ENCODE results near the gene PRSS12.
"Not testable (repeated sequence)": the region's sequence is repeated elsewhere in the genome, so short reads cannot be mapped to it uniquely, and the experiment has no call there.

Gene PRSS12

GRCh38 chr4:118317691-118318090 lies 35.1 kb downstream of the PRSS12 start:
- no peak for DNase-seq

GRCh38 chr4:118314221-118314620 lies 38.6 kb downstream of the PRSS12 start:
- DNase-seq = no peak

- no peak for DNase-seq
Measured at GRCh38 chr4:118313098-118313497, 39.7 kb downstream of the PRSS12 start.

- no peak for DNase-seq
Measured at GRCh38 chr4:118308306-118309030, 44.3 kb downstream of the PRSS12 start.

- no peak for DNase-seq
Measured at GRCh38 chr4:118307643-118308042, 45.2 kb downstream of the PRSS12 start.

GRCh38 chr4:118299619-118300018 lies 53.2 kb downstream of the PRSS12 start:
- DNase-seq = not testable (repeated sequence)

GRCh38 chr4:118296729-118297128 lies 56.1 kb downstream of the PRSS12 start:
- DNase-seq = no peak

GRCh38 chr4:118290951-118291350 lies 61.9 kb downstream of the PRSS12 start:
- no peak for DNase-seq

GRCh38 chr4:118289794-118290193 lies 63.0 kb downstream of the PRSS12 start:
- DNase-seq = no peak

- DNase-seq = no peak
Measured at GRCh38 chr4:118287711-118288451, 64.9 kb downstream of the PRSS12 start.

- DNase-seq = no peak
Measured at GRCh38 chr4:118286685-118287084, 66.1 kb downstream of the PRSS12 start.

- no peak for DNase-seq
Measured at GRCh38 chr4:118285931-118286330, 66.9 kb downstream of the PRSS12 start.

- DNase-seq = no peak
Measured at GRCh38 chr4:118284169-118284568, 68.6 kb downstream of the PRSS12 start.

GRCh38 chr4:118282692-118283091 lies 70.1 kb downstream of the PRSS12 start:
- no peak for DNase-seq

GRCh38 chr4:118281611-118282442 lies 71.0 kb downstream of the PRSS12 start:
- DNase-seq = no peak

GRCh38 chr4:118280501-118281218 lies 72.1 kb downstream of the PRSS12 start:
- DNase-seq = peak; percentile 33

- DNase-seq = no peak
Measured at GRCh38 chr4:118279920-118280432, 72.8 kb downstream of the PRSS12 start.

GRCh38 chr4:118279328-118279727 lies 73.5 kb downstream of the PRSS12 start:
- no peak for DNase-seq

GRCh38 chr4:118278473-118279274 lies 74.1 kb downstream of the PRSS12 start:
- peak; percentile 89 for DNase-seq

GRCh38 chr4:118277243-118277642 lies 75.6 kb downstream of the PRSS12 start:
- DNase-seq = no peak

GRCh38 chr4:118276580-118276979 lies 76.2 kb downstream of the PRSS12 start:
- DNase-seq = no peak

- DNase-seq = no peak
Measured at GRCh38 chr4:118273642-118274041, 79.2 kb downstream of the PRSS12 start.

Data from NCI-H2227 treated with DMSO at 0.1 percent for 48 hours (cell line).